Measurements from ENCODE around the gene USP46. TPM values are rescaled to one million over a fixed set of nuclear protein-coding genes. Genes with fewer than 3 reads are reported as not detected.

Gene USP46
- total RNA-seq, 1 donor from 2014 or later: 76.4 TPM

DNA sequence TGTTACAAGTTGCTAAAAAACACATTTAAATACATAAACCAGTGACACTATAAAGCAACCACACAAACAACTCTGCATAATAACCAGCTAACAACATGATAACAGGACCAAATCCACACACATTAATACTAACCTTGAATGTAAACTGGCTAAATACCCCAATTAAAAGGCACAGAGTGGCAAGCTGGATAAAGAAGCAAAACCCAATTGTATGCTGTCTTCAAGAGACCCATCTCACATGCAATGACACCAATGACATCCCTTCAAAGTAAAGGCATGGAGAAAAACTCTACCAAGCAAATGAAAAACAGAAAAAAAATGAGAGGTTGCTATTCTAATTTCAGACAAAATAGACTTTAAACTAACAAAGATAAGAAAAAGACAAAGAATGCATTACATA is 34.4 kb upstream of the USP46 start:
- no peak for DNase-seq
- Histone ChIP-seq H3K27me3 (ENCODE audit: low read depth) (no peaks in the 10 kb centered on the region), H3K4me3 (no peak overlapping the region), H3K9me3 (replicated peaks) (peaks cover 28% of the 10 kb centered on the region), H3K4me1 (peaks cover 4% of the 10 kb centered on the region), H3K27ac (replicated peaks) (no peak overlapping the region), H3K36me3 (no peaks in the 10 kb centered on the region)
- TF ChIP-seq CTCF (IDR thresholded peaks at IDR 0.05; ENCODE audit: borderline replicate concordance): no peak
- intact Hi-C loops (cut with micrococcal nuclease): no loop called here

DNA sequence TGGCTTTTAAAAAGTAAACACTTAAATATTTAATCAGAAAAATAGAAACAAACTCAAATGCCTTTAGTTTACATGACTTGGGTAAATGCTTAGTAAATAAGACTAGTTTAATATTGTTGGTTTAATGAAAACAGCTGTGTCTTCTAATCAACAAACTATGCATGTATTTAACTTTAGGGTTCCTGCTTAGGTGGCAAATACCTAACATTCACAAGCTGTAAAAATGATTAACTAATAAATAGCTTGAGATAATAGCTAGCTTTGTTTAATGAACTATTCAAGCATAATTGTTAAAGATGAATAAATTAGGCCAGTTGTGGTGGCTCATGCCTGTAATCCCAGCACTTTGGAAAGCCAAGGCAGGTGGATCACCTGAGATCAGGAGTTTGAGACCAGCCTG is 30.0 kb upstream of the USP46 start:
- Histone ChIP-seq H3K27me3 (ENCODE audit: low read depth) (no peaks in the 10 kb centered on the region), H3K4me3 (no peak overlapping the region), H3K27ac (replicated peaks) (no peak overlapping the region), H3K4me1 (no peaks in the 10 kb centered on the region), H3K9me3 (replicated peaks) (peaks cover 20% of the 10 kb centered on the region), H3K36me3 (no peaks in the 10 kb centered on the region)
- DNase-seq: no peak
- intact Hi-C loops (cut with micrococcal nuclease): no loop called here
- no peak for TF ChIP-seq CTCF (IDR thresholded peaks at IDR 0.05; ENCODE audit: borderline replicate concordance)

- H3K27ac ChIP-seq (replicated peaks): no peak overlapping the region
- no peaks in the 10 kb centered on the region for H3K4me1 ChIP-seq
- no peak for DNase-seq
- no peaks in the 10 kb centered on the region for H3K27me3 ChIP-seq (ENCODE audit: low read depth)
- H3K9me3 ChIP-seq (replicated peaks): peaks cover 6% of the 10 kb centered on the region
- no peak for TF ChIP-seq CTCF (IDR thresholded peaks at IDR 0.05; ENCODE audit: borderline replicate concordance)
- H3K36me3 ChIP-seq: no peaks in the 10 kb centered on the region
- intact Hi-C loops (cut with micrococcal nuclease): no loop called here
- H3K4me3 ChIP-seq: no peak overlapping the region
These were observed 28.6 kb upstream of the USP46 start for GRCh38 chr4:52687696-52688095.

GRCh38 chr4:52685316-52685715 is 26.2 kb upstream of the USP46 start:
- no peak overlapping the region for H3K4me3 ChIP-seq
- H3K27ac ChIP-seq (replicated peaks): no peak overlapping the region
- no peak for DNase-seq
- no peaks in the 10 kb centered on the region for H3K27me3 ChIP-seq (ENCODE audit: low read depth)
- H3K36me3 ChIP-seq: no peaks in the 10 kb centered on the region
- TF ChIP-seq CTCF (IDR thresholded peaks at IDR 0.05; ENCODE audit: borderline replicate concordance): no peak
- no peaks in the 10 kb centered on the region for H3K4me1 ChIP-seq
- intact Hi-C loops (cut with micrococcal nuclease): no loop called here
- no peaks in the 10 kb centered on the region for H3K9me3 ChIP-seq (replicated peaks)

DNA sequence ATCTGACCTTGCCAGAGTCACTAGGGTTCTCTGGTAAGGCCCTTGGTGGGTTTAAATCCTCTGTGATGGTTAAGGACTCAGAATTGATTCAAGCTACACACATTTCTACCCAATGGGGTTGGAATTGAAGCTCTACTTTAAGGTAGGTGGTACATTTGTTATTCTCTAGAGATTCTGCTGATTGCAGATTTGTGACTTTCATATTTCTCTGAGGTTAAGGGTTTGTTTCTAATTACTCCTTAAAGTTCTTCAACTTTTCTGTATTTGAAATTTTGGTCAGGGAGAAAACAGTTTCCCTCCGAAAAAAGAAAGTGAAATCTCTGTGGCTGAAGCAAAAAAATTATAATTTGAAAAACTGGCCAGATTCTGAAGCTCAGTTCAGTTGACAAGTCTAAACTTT is 25.8 kb upstream of the USP46 start:
- TF ChIP-seq CTCF (IDR thresholded peaks at IDR 0.05; ENCODE audit: borderline replicate concordance): no peak
- H3K4me1 ChIP-seq: no peaks in the 10 kb centered on the region

GRCh38 chr4:52680381-52680780 is 21.3 kb upstream of the USP46 start:
- no peak overlapping the region for H3K4me3 ChIP-seq
- H3K9me3 ChIP-seq (replicated peaks): no peaks in the 10 kb centered on the region
- no peaks in the 10 kb centered on the region for H3K27me3 ChIP-seq (ENCODE audit: low read depth)
- intact Hi-C loops (cut with micrococcal nuclease): no loop called here
- no peak overlapping the region for H3K27ac ChIP-seq (replicated peaks)
- no peak for TF ChIP-seq CTCF (IDR thresholded peaks at IDR 0.05; ENCODE audit: borderline replicate concordance)
- DNase-seq: no peak
- no peaks in the 10 kb centered on the region for H3K4me1 ChIP-seq
- no peaks in the 10 kb centered on the region for H3K36me3 ChIP-seq

More for the DNA sequence above, 25.8 kb upstream of the USP46 start:
- Histone ChIP-seq H3K36me3 (no peaks in the 10 kb centered on the region), H3K9me3 (replicated peaks) (no peaks in the 10 kb centered on the region), H3K27ac (replicated peaks) (no peak overlapping the region), H3K27me3 (ENCODE audit: low read depth) (no peaks in the 10 kb centered on the region), H3K4me3 (no peak overlapping the region)
- no peak for DNase-seq
- intact Hi-C loops (cut with micrococcal nuclease): no loop called here
